Measurements from ENCODE around the gene CHRNB4.

CHRNB4 gene

DNA sequence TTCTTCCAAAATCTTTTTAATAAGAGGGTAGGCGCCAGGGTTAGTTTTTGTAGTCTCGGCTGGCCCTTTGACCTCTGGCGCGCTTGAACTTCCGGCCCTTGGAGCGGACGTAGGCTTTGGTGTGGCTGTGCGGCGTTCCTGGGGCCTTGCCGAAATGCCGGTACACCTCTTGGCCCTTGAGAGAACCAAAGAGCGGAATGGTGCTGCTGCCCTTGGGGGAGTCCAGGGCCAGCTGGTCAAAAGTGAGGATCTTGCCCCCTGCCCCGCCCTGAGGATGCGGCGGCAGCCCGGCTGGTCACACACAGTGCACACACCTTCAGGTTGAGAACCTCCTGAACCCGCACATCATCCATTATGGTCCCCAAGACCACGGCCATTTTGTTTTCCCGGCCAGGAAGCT lies 20.0 kb upstream of the CHRNB4 start:
- TF ChIP-seq JUND (IDR thresholded peaks at IDR 0.05; ENCODE audit: low read depth): no peak
- DNase-seq (ENCODE audit: low read depth in 1 of 2, low spot score in 1 of 2): no peak
- in situ Hi-C loops (cut with HindIII; ENCODE audit: low pct_unique_long_range_greater_than_20kb, low sequenced_read_pairs): no loop called here

DNA sequence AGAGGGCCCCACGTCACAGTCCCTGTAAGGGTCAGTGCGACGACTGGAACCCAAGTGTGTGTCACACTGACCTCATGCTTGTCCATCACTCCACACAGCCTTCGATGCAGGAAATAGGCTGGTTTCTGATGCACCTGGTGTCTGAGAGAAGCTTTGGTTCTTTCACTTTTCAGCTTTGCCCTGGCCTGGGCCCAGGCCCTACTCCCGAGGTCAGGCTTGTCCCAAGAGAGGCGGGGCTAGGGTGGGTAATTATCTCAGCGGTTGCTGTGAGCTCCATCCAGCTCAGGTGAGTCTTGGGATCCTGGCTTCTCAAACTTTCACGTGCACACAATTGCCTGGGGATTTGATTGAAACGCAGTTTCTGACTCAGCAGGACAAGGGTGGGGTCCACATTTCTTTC lies 19.6 kb upstream of the CHRNB4 start:
- no peak for TF ChIP-seq JUND (IDR thresholded peaks at IDR 0.05; ENCODE audit: low read depth)
- in situ Hi-C loops (cut with HindIII; ENCODE audit: low pct_unique_long_range_greater_than_20kb, low sequenced_read_pairs): no loop called here

DNA sequence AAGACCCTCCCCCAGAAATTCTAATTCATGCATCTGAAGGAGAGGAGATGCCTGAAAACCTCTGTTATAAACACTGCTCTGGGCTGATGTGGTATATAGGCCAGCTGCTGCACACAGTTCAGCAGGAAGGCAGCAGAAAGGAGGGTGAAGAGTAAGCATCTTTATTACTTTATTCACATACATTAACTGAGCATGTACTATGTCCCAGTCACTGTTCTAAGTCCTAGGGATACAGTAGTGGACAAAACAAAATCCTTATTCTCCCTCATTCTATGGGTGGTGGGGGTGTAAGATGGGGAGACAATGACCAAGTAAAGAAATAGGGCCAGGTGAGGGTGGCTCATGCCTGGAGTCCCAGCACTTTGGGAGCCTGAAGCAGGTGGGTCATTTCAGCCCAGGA lies 17.8 kb upstream of the CHRNB4 start:
- no peak for DNase-seq (ENCODE audit: low read depth in 1 of 2, low spot score in 1 of 2)
- TF ChIP-seq JUND (IDR thresholded peaks at IDR 0.05; ENCODE audit: low read depth): no peak
- in situ Hi-C loops (cut with HindIII; ENCODE audit: low pct_unique_long_range_greater_than_20kb, low sequenced_read_pairs): no loop called here

More for the DNA sequence above, 19.6 kb upstream of the CHRNB4 start:
- no peak for DNase-seq (ENCODE audit: low read depth in 1 of 2, low spot score in 1 of 2)

DNA sequence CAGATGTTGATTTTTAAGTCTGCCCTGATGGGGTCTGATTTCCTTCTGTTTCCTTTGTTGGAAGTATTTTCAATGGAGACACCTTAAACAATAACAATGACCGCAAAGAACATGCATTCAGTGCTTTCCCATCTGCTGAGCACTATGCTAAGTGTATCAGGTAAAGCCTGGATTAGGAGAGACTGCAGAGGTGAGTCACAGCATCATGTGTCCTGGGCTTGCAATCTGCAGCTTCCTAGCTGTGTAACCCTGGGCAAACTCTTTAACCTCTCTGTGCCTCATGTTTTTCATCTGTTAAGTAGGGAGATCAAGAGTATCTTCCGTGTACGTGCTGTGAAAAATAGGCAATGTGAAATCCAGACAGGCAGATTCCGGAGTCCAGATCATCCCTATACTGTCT lies 13.3 kb upstream of the CHRNB4 start:
- in situ Hi-C loops (cut with HindIII; ENCODE audit: low pct_unique_long_range_greater_than_20kb, low sequenced_read_pairs): no loop called here
- no peak for TF ChIP-seq JUND (IDR thresholded peaks at IDR 0.05; ENCODE audit: low read depth)
- no peak for DNase-seq (ENCODE audit: low read depth in 1 of 2, low spot score in 1 of 2)

DNA sequence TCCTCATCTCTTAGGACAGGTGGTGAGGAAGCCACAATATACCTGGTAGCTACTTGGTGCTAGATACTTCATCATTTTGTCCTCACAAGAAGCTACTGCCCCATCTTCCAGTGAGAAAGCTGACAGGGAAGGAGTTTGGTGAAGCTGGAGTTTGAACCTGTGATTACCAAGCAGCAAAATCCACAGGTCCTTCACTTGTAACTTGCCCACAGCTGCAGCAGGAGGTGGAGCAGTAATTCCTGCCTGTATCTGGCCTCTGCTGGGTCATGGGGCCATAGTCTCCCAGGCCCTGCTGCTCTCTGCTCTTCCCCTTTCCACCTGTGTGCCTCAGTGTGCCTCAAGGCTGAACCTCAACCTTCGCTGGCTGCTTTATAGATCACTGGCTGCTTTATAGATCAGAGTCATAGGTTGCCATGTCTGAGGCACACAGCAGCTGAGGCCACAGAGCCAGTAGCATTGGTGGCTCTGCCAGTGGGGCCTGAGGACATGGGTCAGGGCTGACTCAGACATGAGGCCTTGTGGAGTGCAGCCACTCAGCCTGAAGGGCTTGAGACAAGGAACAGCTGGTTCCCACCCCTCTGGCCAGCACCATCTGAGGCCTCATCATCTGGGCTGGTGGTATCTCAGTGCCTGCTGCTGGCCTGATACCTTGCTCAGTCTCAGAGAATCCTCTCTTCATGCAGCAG lies 11.1 kb upstream of the CHRNB4 start:
- in situ Hi-C loops (cut with HindIII; ENCODE audit: low pct_unique_long_range_greater_than_20kb, low sequenced_read_pairs): no loop called here
- no peak for DNase-seq (ENCODE audit: low read depth in 1 of 2, low spot score in 1 of 2)
- no peak for TF ChIP-seq JUND (IDR thresholded peaks at IDR 0.05; ENCODE audit: low read depth)

DNA sequence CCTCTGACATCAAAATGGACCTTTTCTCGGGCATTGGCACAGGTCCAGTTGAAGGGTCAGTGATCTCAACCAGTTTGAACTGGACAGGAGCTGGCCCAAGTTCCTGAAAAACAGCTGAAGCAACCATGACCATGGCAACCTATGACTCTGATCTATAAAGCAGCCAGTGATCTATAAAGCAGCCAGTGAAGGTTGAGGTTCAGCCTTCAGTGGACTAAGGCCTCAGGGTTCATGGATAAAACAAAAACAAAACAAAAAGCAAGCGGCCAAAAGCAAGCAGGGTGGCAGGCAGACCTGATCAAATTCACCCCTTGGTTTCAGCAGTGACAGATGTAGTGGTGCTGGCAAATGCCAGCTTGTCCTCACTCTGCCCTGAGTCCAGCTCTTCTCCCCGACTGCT lies 10.0 kb upstream of the CHRNB4 start:
- TF ChIP-seq JUND (IDR thresholded peaks at IDR 0.05; ENCODE audit: low read depth): no peak
- no peak for DNase-seq (ENCODE audit: low read depth in 1 of 2, low spot score in 1 of 2)
- in situ Hi-C loops (cut with HindIII; ENCODE audit: low pct_unique_long_range_greater_than_20kb, low sequenced_read_pairs): no loop called here

DNA sequence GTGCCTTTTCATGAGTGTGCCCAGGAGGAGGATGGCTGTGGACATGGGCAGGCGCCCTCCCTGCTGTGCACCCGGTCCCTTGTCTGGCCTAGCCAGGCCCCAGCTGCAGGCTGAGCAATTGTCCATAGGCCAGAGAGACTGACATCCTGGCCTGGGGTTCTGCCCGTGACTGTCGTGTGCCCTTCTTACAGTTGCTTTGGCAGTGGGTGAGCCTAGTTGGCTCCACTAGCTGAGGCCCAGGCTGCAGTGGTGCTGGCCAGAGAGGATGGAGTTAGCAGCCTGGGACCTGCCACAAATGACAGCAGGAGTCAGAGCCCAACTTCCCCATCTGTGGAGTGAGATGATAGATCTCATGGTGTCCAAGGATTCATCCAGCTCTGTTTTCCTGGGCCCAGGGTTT lies 9.0 kb upstream of the CHRNB4 start:
- no peak for DNase-seq (ENCODE audit: low read depth in 1 of 2, low spot score in 1 of 2)
- in situ Hi-C loops (cut with HindIII; ENCODE audit: low pct_unique_long_range_greater_than_20kb, low sequenced_read_pairs): no loop called here
- no peak for TF ChIP-seq JUND (IDR thresholded peaks at IDR 0.05; ENCODE audit: low read depth)

DNA sequence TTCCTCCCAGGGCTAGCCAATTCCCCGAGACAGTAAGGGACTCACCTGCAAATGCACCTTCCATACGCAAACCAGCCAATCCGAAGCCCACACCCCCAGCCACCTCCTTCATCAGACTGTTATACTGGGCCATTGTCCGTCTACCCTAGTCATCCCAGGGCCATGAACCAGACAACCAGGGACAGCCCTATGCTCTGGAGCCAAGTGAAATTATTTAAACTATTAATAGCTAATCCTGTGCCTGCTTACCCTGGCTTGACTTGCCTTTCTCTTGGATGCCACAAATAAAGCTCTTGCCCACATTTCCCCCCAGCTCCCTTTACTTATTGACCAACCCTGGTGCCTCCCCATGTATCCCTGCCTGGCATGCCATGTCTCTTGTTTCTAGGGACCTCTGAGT lies 4.0 kb upstream of the CHRNB4 start:
- no peak for TF ChIP-seq JUND (IDR thresholded peaks at IDR 0.05; ENCODE audit: low read depth)
- in situ Hi-C loops (cut with HindIII; ENCODE audit: low pct_unique_long_range_greater_than_20kb, low sequenced_read_pairs): no loop called here
- DNase-seq (ENCODE audit: low read depth in 1 of 2, low spot score in 1 of 2): no peak

DNA sequence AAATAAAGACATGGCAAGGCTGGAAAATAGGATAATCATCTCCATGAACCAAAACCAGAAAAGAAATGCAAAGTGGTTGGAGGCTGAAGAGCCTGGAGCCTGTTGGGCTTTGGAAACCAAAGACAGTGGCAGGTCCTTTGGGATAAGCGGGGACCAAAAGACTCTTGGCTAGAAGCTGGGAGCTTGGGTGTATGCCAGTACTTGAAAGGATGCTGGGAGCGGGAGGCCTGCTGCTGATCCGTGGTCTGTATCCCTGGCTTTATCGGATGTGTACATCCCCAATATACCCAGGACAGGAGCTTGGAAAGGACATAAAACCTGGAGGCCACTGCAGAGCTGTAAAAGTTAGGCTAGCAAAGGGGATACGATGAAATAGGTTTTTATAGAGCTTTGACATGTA lies 1.3 kb upstream of the CHRNB4 start:
- no peak for TF ChIP-seq JUND (IDR thresholded peaks at IDR 0.05; ENCODE audit: low read depth)
- no peak for DNase-seq (ENCODE audit: low read depth in 1 of 2, low spot score in 1 of 2)
- in situ Hi-C loops (cut with HindIII; ENCODE audit: low pct_unique_long_range_greater_than_20kb, low sequenced_read_pairs): no loop called here

DNA sequence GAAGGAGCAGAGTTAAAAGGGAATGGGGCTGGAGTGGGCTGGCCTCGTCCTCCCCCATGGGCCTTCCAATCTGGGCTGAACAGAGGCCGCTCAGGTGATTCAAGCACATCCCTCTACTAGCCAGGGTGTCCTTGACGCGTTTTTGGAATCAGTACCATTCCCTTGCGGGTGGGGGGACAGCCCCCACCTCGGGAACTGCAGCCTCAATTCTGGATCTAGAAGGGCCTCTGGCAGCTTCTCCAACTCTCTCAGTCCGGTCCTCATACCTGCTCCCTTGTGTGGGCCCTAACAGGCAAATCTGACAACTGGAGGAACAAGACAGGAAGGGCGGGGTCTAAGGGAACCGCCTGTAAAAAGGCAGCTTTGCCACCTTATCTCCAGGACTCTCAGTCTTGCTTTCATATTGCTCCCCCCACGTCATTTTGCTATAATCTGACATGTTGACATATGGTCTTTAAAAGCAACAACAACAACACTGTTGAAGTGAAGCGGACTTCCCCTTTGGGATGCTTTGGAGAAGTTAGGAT lies 802 bp upstream of the CHRNB4 start:
- in situ Hi-C loops (cut with HindIII; ENCODE audit: low pct_unique_long_range_greater_than_20kb, low sequenced_read_pairs): no loop called here

DNA sequence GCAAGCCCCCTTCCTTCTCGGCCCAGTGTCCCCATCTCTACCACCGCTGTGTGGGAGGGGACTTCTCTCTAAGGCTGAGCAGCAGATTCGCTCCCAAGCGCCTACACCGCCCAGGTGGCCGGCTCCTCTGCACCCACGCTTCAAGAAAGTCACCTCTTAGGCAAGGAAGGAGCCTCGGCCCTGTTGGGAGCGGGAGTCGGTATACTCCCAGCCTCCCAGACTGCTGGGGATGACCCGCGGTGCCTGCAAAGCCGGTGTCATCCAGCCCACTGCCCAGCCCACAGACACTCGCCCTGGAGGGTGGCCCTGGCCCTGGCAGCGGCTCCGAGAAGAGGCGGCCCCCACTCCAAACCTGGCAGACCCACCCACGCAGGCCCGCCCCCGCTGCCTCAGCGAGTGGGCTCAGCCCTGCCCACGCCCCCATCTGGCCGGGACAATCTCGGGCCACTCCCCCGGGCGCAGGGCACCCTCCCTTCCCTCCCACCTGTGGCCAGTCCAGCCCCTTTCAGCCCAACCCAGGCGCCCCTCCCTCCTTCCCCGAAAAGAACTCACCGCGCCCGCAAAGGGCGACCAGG lies 396 bp downstream of the CHRNB4 start:
- DNase-seq (ENCODE audit: low read depth in 1 of 2, low spot score in 1 of 2): no peak
- TF ChIP-seq JUND (IDR thresholded peaks at IDR 0.05; ENCODE audit: low read depth): no peak
- in situ Hi-C loops (cut with HindIII; ENCODE audit: low pct_unique_long_range_greater_than_20kb, low sequenced_read_pairs): no loop called here

More for the DNA sequence above, 802 bp upstream of the CHRNB4 start:
- no peak for TF ChIP-seq JUND (IDR thresholded peaks at IDR 0.05; ENCODE audit: low read depth)
- no peak for DNase-seq (ENCODE audit: low read depth in 1 of 2, low spot score in 1 of 2)

DNA sequence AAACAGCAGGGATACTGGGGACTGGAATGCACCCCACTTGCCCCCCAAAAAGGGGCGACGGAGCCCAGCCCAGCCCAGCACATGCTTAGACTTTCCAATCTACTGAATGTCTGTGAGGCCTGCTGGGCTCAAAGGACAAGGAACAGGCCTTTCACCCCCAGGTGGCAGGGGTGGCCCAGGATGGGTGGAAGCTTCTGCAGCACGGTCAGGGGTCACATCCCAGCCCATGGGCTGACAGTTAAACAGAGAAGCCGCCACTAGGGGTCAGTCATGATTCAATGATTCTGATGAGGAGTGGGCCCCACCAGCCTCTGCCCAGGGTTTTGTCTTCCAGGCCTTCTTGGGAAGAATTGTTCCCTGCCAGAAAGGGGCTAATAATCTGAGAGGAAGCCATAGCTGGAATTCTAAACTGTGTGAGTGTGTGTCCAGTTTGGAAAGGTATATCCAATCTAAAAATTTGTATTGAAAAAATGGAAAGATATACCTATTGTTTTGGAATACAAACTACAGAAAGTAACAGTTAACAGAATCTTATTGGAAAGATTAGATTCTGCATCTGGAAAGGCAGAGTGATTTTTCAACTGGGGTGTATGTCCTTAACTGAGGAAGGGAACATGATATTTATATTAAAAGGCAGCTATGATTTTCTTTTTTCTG lies 2.2 kb downstream of the CHRNB4 start:
- peak; percentile 62 to 63 for DNase-seq (ENCODE audit: low read depth in 1 of 2, low spot score in 1 of 2)
- in situ Hi-C loops (cut with HindIII; ENCODE audit: low pct_unique_long_range_greater_than_20kb, low sequenced_read_pairs): no loop called here
- TF ChIP-seq JUND (IDR thresholded peaks at IDR 0.05; ENCODE audit: low read depth): no peak

DNA sequence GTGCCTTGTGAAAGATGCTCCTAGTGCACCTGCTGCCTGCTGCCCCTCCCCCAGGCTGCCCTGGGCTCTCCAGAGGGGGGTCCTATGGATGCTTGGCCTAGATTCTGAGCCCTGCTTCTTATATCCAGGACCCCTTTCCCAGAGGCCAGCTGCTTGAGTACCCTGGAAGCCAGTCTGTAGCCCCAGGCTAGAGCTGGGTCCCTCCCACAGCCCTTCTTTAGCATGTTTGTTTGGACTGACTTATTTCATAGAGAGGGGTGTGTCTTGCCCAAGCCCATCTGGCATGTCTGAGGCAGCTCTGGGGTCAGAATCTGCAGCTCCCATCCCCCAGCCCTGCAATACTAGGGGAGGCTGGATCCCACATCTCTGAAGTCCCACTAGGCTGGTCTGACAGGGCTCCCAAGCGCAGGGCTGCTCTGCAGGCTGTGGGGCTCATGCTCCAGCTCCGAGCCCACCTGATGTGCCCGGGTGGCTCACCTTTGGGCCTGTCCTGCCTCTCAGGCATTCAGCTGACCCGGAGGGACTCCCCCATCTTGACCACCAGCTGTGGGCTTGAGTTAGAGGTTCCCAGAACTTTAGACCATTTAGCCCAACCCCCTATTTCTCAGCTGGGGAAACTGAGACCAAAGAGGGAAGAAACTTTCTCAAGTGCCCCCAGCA lies 3.1 kb downstream of the CHRNB4 start:
- DNase-seq (ENCODE audit: low read depth in 1 of 2, low spot score in 1 of 2): no peak
- in situ Hi-C loops (cut with HindIII; ENCODE audit: low pct_unique_long_range_greater_than_20kb, low sequenced_read_pairs): no loop called here
- no peak for TF ChIP-seq JUND (IDR thresholded peaks at IDR 0.05; ENCODE audit: low read depth)
